A673 (cell line): ENCODE measurements around the gene ZNF394. TPM values are rescaled to one million over a fixed set of nuclear protein-coding genes. Genes with fewer than 3 reads are reported as not detected.

Source experiments
- BruUV-seq: library from RNA; stranded (reverse); fragments of 400-500 nt; replicated peaks from 2 replicates; lab custom pipeline; 2021; lab: Mats Ljungman, UMichigan
- CTCF ChIA-PET: fragments of 300-600 bp; sonication (Branson Sonifier 250); formaldehyde crosslinking; loops from one replicate; lab custom pipeline; 2022; ENCODE audit warnings: antibody characterized with exemption; lab: Charles Lee
- POLR2A ChIA-PET: fragments of 300-600 bp; sonication (Branson Sonifier 250); formaldehyde crosslinking; loops from one replicate; lab custom pipeline; 2022; ENCODE audit warnings: antibody characterized with exemption; ENCODE audit not compliant: low non-redundant PET; lab: Charles Lee
- DNase-seq: peaks from one replicate; pipeline ENCODE4 v3.0.0-alpha.2; 2015; ENCODE audit warnings: low spot score
- H3K27ac ChIP-seq: fragments of 200-600 bp; sonication (generic); 2 replicates; pipeline ENCODE4 v1.5.1; 2016; ENCODE audit warnings: mixed run types, low read depth, mild to moderate bottlenecking, mixed read lengths, antibody characterized with exemption, low read length; ENCODE audit not compliant: poor library complexity, severe bottlenecking
- H3K27me3 ChIP-seq: fragments of 200-600 bp; sonication (generic); replicated peaks from 2 replicates; pipeline ENCODE4 v1.6.1; 2017; ENCODE audit warnings: mixed run types, low read depth, mild to moderate bottlenecking, mixed read lengths, antibody characterized with exemption, low read length; ENCODE audit not compliant: insufficient read depth, poor library complexity
- H3K36me3 ChIP-seq: fragments of 200-600 bp; sonication (generic); 2 replicates; pipeline ENCODE4 v1.6.1; 2016; ENCODE audit warnings: mixed run types, mild to moderate bottlenecking, mixed read lengths, antibody characterized with exemption, low read length; ENCODE audit not compliant: insufficient read depth, poor library complexity, severe bottlenecking
- H3K4me1 ChIP-seq: fragments of 200-600 bp; sonication (generic); 2 replicates; pipeline ENCODE4 v1.6.1; 2017; ENCODE audit warnings: mixed run types, mild to moderate bottlenecking, mixed read lengths, antibody characterized with exemption, low read length; ENCODE audit not compliant: insufficient read depth, poor library complexity, severe bottlenecking
- H3K4me3 ChIP-seq: fragments of 200-600 bp; sonication (generic); 2 replicates; pipeline ENCODE4 v1.5.1; 2016; ENCODE audit warnings: low read depth, mixed run types, mild to moderate bottlenecking, mixed read lengths, low read length; ENCODE audit not compliant: poor library complexity, severe bottlenecking
- H3K9me3 ChIP-seq: fragments of 200-600 bp; sonication (generic); 2 replicates; pipeline ENCODE4 v1.6.1; 2016; ENCODE audit warnings: mixed run types, low read depth, mild to moderate bottlenecking, mixed read lengths, antibody characterized with exemption, low read length; ENCODE audit not compliant: poor library complexity, severe bottlenecking
- EZH2 ChIP-seq: fragments of 200-600 bp; sonication (generic); IDR thresholded peaks from 2 replicates; pipeline ENCODE4 v1.6.1; 2017; ENCODE audit warnings: borderline replicate concordance, low read depth, mild to moderate bottlenecking, mixed read lengths, antibody characterized with exemption, low read length; ENCODE audit not compliant: poor library complexity, severe bottlenecking
- intact Hi-C: fragments of 100-400 bp; cut with micrococcal nuclease; formaldehyde crosslinking; loops from one replicate; pipeline ENCODE4 v1.10.0; 2022; ENCODE audit not compliant: unreplicated experiment
- total RNA-seq: library from RNA; stranded (reverse); gene quantifications from 2 replicates; pipeline ENCODE4 v1.2.3, GENCODE V29; 2021
- TF ChIP-seq, protein P1 (sequence below): fragments of 300-800, 200-600 bp; sonication (generic); conservative IDR thresholded peaks from 2 replicates; pipeline ENCODE4 v1.5.1; 2017; ENCODE audit warnings: low read depth, mild to moderate bottlenecking, antibody characterized with exemption, low read length, moderate library complexity, mixed read lengths

ZNF394 gene
- total RNA-seq, 1 experiment from 2014 or later: 20.2 TPM

DNA sequence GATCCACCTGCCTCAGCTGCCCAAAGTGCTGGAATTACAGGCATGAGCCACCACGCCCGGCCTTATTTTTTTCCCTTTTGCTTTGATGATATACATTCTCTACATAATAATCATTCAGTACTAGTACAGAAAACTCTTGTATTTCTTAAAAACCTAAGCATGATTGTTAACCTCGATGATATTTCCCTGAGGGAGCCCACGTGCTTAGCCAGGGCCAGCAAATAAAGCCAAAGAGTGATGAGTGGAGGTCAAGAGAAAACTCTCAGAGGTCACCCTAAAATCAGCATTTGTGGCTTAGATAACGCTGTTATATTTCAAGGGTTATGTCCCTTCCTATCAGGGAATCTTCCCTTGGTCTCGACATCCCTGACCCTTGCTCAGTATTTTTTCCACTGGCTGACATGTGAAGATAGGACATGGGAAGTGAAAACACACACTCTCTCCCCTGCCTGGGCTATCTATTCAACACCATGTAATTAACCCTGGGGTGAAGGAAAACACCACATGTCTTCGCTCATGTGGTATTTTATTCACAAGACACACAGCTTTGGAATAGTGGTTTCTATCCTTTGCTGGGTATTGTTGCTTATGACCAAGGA, 39.2 kb upstream of the ZNF394 start:
- no peak overlapping the region for H3K4me3 ChIP-seq
- H3K36me3 ChIP-seq: no peaks in the 10 kb centered on the region
- ChIA-PET POLR2A (no interaction called here), CTCF (no interaction called here)
- BruUV-seq: no TSS peak
- TF ChIP-seq, protein P1, sequence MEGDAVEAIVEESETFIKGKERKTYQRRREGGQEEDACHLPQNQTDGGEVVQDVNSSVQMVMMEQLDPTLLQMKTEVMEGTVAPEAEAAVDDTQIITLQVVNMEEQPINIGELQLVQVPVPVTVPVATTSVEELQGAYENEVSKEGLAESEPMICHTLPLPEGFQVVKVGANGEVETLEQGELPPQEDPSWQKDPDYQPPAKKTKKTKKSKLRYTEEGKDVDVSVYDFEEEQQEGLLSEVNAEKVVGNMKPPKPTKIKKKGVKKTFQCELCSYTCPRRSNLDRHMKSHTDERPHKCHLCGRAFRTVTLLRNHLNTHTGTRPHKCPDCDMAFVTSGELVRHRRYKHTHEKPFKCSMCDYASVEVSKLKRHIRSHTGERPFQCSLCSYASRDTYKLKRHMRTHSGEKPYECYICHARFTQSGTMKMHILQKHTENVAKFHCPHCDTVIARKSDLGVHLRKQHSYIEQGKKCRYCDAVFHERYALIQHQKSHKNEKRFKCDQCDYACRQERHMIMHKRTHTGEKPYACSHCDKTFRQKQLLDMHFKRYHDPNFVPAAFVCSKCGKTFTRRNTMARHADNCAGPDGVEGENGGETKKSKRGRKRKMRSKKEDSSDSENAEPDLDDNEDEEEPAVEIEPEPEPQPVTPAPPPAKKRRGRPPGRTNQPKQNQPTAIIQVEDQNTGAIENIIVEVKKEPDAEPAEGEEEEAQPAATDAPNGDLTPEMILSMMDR: no peak
- TF ChIP-seq EZH2: no peak
- no peak overlapping the region for H3K27ac ChIP-seq
- peaks cover 26% of the 10 kb centered on the region for H3K9me3 ChIP-seq
- intact Hi-C loops: no loop called here
- H3K4me1 ChIP-seq: no peaks in the 10 kb centered on the region
- no peaks in the 10 kb centered on the region for H3K27me3 ChIP-seq
- no peak for DNase-seq

DNA sequence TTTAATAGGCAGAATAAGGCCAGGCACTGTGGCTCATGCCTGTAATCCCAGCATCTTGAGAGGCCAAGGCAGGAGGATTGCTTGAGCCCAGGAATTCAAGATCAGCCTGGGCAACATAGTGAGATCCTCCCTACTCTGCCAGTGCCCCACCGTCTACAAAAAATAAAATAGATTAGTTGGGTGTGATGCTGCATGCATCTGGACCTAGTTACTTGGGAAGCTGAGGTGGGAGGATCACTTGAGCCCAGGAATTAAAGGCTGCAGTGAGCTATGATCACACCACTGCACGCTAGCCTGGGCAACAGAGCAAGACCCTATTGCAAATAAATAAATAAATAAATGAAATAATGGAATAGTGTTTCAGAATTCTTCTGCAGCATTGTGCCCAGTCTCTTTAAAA, 35.6 kb upstream of the ZNF394 start:
- BruUV-seq: no TSS peak
- ChIA-PET CTCF (no interaction called here), POLR2A (no interaction called here)

DNA sequence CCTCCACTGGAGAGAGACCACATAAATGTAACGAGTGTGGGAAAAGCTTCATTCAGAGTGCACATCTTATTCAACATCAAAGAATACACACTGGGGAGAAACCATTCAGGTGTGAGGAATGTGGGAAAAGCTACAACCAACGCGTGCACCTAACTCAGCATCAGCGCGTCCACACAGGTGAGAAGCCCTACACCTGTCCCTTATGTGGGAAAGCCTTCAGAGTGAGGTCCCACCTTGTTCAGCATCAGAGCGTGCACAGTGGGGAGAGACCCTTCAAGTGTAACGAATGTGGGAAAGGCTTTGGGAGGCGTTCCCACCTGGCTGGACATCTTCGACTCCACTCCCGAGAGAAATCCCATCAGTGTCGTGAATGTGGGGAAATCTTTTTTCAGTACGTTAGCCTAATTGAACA, 31.3 kb upstream of the ZNF394 start:
- ChIA-PET POLR2A (no interaction called here), CTCF (interaction anchor here (0.6 kb wide), 1 partner anchor 60 kb away, joined by 7 read pairs; no protein-coding TSS in a partner anchor)
- DNase-seq: no peak
- H3K4me3 ChIP-seq: no peak overlapping the region
- no peaks in the 10 kb centered on the region for H3K4me1 ChIP-seq
- peaks cover 46% of the 10 kb centered on the region for H3K36me3 ChIP-seq
- H3K9me3 ChIP-seq: peaks cover 50% of the 10 kb centered on the region
- TF ChIP-seq, protein P1: no peak
- TF ChIP-seq EZH2: no peak
- no TSS peak for BruUV-seq
- no peak overlapping the region for H3K27ac ChIP-seq
- H3K27me3 ChIP-seq: no peaks in the 10 kb centered on the region
- intact Hi-C loops: no loop called here

More for the DNA sequence above, 35.6 kb upstream of the ZNF394 start:
- intact Hi-C loops: no loop called here
- Histone ChIP-seq H3K27ac (no peak overlapping the region), H3K4me3 (no peak overlapping the region), H3K36me3 (peaks cover 18% of the 10 kb centered on the region), H3K9me3 (peaks cover 46% of the 10 kb centered on the region), H3K4me1 (no peaks in the 10 kb centered on the region), H3K27me3 (no peaks in the 10 kb centered on the region)
- TF ChIP-seq, protein P1: no peak
- no peak for TF ChIP-seq EZH2
- DNase-seq: no peak
